Panc1 (cell line): ENCODE data around the gene FRRS1L.

Experiments used
- CTCF ChIP-seq: fragments of 450-650 bp; IDR thresholded peaks from 2 replicates; pipeline ENCODE4 v1.5.1; 2017; ENCODE audit warnings: mild to moderate bottlenecking
- POLR2AphosphoS5 ChIP-seq: IDR thresholded peaks from 2 replicates; pipeline ENCODE4 v1.6.1; 2012; ENCODE audit warnings: mild to moderate bottlenecking, low read depth, low read length, moderate library complexity
- SIN3A ChIP-seq: IDR thresholded peaks from 2 replicates; pipeline ENCODE4 v1.6.1; 2012; ENCODE audit warnings: low read depth, mild to moderate bottlenecking, low read length, moderate library complexity, borderline replicate concordance; ENCODE audit not compliant: insufficient read depth
- TCF7L2 ChIP-seq: IDR thresholded peaks from 2 replicates; pipeline ENCODE4 v1.6.1; 2011; ENCODE audit warnings: mild to moderate bottlenecking, low read depth, low read length, inconsistent platforms

GRCh38 chr9:109108318-109108717, 58.7 kb downstream of the FRRS1L start:
- TF ChIP-seq TCF7L2 (no peak), CTCF (no peak), SIN3A (no peak), POLR2AphosphoS5 (no peak)
